HG03039 (cell line): ENCODE measurements around the gene MRE11.
"Not testable (repeated sequence)": the region's sequence is repeated elsewhere in the genome, so short reads cannot be mapped to it uniquely, and the experiment has no call there.

ENCODE experiments used
- ATAC-seq: cut with Tn5 transposase; IDR thresholded peaks from one replicate; pipeline ENCODE4 v1.9.1; 2021; ENCODE audit warnings: mild to moderate bottlenecking, moderate library complexity; ENCODE audit not compliant: unreplicated experiment

The MRE11 gene

DNA sequence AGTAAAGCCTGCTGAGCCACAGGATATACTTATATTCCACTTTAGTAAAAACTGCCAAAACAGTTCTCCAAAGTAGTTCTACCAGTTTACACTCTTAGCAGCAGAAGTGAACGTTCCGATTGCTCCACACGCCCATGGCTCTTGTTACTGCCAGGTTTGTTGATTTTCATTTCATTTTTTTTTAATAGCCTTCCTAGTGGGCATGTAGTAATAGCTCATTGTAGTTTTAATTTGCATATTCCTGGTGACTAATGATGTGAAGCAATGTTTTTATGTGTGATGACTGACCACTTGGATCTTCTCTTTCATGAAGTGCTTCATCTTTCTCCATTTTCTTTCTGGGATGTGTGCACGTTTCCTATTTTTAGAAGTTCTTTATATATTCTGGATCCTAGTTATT, 13.8 kb upstream of the MRE11 start:
- no peak for ATAC-seq

GRCh38 chr11:94506513-94506912, 12.9 kb upstream of the MRE11 start:
- ATAC-seq: not testable (repeated sequence)

- ATAC-seq: no peak
Measured at GRCh38 chr11:94504689-94505293, 11.1 kb upstream of the MRE11 start.

- ATAC-seq: no peak
Measured at GRCh38 chr11:94501522-94501921, 7.9 kb upstream of the MRE11 start.

DNA sequence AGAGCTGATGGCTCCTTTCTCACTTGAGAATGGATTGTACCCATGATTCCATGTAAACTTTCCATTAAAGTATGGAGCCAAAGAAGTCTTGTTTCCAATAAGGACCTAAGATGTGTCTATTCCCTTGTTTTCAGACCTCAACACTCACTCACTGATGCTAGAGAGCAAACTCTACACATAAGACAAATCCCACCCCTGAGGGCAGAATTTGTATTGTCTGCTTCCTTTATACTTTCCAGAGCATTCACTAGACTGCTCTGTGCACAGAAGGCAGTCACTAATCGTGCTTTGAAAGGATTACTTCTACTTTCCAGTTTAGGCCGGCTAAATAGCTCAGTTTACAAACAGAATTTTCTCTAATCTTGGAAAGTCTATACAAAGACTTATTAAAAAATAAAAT, 6.5 kb upstream of the MRE11 start:
- ATAC-seq: no peak

GRCh38 chr11:94494126-94494680, 559 bp upstream of the MRE11 start:
- ATAC-seq: peak; percentile 51

- no peak for ATAC-seq
Measured at GRCh38 chr11:94486068-94486467, 7.6 kb downstream of the MRE11 start.

- ATAC-seq: no peak
Measured at GRCh38 chr11:94481342-94481741, 12.3 kb downstream of the MRE11 start.

GRCh38 chr11:94477624-94478023, 16.0 kb downstream of the MRE11 start:
- no peak for ATAC-seq

DNA sequence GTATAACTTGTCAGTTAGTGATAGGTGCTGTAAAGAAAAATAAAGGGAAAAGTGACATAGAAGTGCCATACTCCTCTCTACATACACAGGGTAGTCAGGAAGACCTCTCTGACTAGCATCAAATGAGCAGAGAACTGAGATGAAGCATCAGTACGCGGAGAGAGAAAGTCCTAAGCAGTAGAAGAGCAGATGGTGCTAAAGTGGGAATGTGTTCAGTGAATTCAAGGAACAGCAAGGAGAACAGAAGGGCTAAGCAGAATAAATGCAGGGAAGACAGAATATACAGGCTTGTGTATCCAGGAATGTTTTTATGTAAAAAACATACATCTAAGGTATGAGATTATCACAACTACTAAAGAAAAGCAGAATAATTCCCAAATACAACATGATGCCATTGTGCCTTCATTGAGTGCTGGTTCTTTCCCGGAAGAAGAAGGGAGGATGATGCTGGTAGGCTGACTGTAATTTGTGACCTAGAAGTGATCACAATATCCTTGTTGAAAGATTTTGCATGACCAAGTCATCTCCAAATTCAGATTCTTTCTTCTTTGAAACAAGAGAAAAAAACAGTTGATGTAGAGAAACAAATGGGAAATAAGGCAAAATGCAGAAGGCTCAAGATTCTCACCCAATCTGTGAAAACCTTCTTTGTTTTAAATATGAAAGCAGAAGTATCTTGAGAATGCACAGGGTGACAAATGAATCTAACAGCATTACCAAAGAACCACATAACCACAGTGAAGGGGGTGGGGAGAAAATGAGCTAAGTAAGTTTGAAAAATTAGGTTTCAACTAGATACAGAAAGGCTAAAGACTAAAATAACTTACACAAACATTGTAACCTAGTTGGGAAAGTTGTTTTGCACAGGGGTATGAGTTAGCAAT, 20.5 kb downstream of the MRE11 start:
- peak; percentile 82 for ATAC-seq

- ATAC-seq: peak; percentile 89
Measured at GRCh38 chr11:94469416-94469815, 24.2 kb downstream of the MRE11 start.

DNA sequence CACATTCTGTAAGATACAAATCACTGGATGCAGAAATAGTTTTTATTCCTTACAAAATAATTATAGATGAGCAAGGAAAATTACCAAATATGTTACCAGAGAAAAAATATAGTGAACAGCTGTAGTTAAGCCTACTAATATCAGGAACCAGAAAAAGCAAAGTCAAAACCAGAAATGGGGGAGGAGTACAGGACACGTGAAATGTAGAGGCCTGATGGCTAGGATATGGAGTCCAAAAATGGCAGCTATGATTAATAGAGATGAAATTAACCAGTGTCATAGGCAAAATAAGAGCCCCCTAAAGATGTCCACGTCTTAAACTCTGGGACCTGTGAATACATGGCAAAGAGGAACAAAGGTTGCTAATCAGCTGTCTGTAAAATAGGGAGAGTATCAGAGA, 34.1 kb downstream of the MRE11 start:
- ATAC-seq: no peak

DNA sequence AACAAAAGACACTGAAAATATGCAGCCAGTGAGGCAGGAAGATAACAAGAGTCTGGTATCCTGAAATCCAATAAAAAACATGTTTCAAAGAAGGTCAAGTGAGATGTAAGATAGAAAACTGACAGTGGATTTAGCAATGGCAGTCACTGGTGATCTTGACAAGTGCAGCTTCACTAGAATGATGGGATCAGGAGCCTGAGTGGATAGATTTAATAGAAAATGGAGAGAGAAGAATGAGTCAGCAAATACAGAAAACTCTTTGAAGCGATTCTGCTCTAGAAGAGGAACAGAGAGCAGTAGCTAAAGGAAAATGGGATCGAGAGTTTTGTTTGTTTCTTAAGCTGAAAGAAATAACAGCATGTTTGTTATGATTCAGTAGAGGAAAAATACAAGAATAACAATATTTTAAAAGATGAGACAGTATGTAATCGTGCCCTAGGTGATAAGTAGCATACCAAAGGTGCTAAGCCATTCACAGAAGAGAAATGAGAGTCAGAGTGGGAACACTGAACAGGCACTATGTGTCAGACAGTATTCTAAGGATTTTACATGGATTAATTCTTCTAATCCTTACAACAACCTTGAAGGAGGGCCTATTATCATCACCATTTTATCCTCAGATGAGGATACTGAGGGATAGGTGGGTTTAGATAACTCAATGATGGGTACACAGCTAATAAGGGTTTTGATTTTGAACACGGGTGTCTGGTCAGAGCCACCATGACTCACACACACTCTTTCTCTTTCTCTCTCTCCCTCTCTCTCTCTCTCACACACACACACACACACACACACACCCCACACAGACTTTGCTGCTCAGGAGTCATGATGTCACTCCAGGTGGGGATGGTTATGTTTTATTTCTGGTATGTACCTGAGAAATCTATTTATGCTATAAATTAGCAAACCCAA, 36.3 kb downstream of the MRE11 start:
- ATAC-seq: no peak

DNA sequence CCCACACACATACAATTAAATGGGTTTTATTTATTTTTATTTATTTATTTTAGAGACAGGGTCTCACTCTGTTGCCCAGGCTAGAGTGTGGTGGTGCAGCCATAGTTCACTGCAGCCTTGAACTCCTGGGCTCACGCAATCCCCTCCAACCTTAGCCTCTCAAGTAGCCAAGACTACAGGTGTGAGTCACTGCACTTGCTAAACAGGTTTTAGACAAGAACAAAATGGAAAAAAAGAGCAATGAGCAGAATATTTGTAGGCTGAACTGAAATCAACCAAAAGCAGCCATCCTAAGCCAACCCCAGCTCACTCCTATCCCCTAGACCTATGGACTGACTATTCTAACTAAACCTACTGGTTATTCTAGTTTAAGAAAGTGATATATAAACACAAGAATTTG, 37.8 kb downstream of the MRE11 start:
- no peak for ATAC-seq

- ATAC-seq: no peak
Measured at GRCh38 chr11:94454301-94454700, 39.3 kb downstream of the MRE11 start.

- no peak for ATAC-seq
Measured at GRCh38 chr11:94452988-94453387, 40.7 kb downstream of the MRE11 start.

GRCh38 chr11:94450048-94450447, 43.6 kb downstream of the MRE11 start:
- ATAC-seq: no peak

- ATAC-seq: no peak
Measured at GRCh38 chr11:94449437-94449836, 44.2 kb downstream of the MRE11 start.

DNA sequence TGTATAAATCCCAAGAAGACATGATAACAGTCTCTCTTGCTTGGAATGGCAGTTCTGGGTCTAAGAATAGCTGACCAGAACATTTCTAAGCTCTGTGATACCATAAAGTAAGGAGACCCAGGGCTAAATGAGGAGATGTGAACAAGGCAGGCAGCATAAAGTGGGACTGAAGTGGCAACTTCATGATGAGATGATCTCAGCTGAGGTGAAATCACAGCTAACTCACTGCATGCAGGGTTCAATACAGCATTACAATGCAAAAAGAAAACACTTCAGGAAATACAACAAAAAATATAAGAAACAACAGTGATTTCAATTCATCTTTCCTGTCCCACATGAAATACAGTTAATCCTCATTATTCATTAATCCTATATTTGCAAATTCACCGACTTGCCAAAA, 44.6 kb downstream of the MRE11 start:
- ATAC-seq: no peak

DNA sequence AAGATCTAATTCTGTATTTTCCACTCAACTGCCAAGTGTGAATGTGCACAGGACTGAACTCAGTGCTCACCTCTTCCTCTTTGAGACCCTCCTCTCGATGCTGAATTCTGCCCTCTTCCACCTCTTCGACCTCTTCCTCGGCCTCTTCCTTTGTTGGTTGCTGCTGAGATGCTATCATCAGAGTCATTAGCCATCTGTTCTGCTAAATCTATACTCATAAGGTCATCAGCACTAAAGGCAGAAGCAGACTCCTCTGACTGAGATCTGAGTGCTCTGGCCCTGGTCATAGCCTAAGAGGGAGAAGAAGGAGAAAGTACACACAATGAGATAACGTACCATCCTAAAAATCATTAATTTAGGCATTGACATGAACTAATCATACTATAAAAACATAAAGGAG, 46.5 kb downstream of the MRE11 start:
- no peak for ATAC-seq

DNA sequence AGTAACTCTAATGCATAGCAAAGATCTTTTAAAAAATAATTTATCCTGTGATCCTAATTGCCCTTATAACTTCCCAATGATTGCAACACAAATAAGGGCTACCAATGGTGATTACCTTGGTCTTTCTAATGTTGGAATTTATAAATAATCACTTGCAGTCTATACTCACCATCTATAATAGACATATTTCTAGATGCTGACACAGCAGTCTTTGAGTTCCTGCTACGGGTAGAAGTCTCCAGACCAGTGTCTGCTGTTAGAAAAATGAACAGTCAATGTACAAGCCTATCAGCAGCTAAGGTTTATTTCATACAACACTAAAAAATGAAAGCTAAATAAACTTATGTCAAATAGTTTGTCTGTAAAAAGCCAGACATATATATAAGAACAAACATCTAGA, 48.0 kb downstream of the MRE11 start:
- no peak for ATAC-seq
